Trophoblast cell (in vitro differentiated cells and primary cell): ENCODE measurements around the gene SLC12A8.
A peak's percentile ranks its signal among the peaks of the same experiment; 100 is the strongest.

Source experiments
- DNase-seq, 2 donors: peaks; one replicate each; pipeline ENCODE4 v3.0.0-alpha.2; 2016
- H2AFZ ChIP-seq: 2 replicates; pipeline ENCODE4 v1.6.1; 2013; ENCODE audit warnings: low read length, moderate library complexity, mild to moderate bottlenecking; ENCODE audit not compliant: insufficient read depth, poor library complexity
- H2AK5ac ChIP-seq: 2 replicates; pipeline ENCODE4 v1.6.1; 2013; ENCODE audit warnings: mild to moderate bottlenecking, low read length
- H2BK120ac ChIP-seq: 2 replicates; pipeline ENCODE4 v1.6.1; 2013; ENCODE audit warnings: low read length, mild to moderate bottlenecking, moderate library complexity; ENCODE audit not compliant: insufficient read depth, poor library complexity
- H2BK12ac ChIP-seq: 2 replicates; pipeline ENCODE4 v1.6.1; 2013; ENCODE audit warnings: mild to moderate bottlenecking, low read length, moderate library complexity
- H2BK5ac ChIP-seq: 2 replicates; pipeline ENCODE4 v1.6.1; 2013; ENCODE audit warnings: low read length, low read depth, moderate library complexity, mild to moderate bottlenecking; ENCODE audit not compliant: poor library complexity
- H3K14ac ChIP-seq: 2 replicates; pipeline ENCODE4 v1.6.1; 2013; ENCODE audit warnings: mild to moderate bottlenecking, low read length
- H3K18ac ChIP-seq: 2 replicates; pipeline ENCODE4 v1.6.1; 2013; ENCODE audit warnings: mild to moderate bottlenecking, low read length
- H3K23ac ChIP-seq: 2 replicates; pipeline ENCODE4 v1.6.1; 2013; ENCODE audit warnings: low read length
- H3K27ac ChIP-seq: 2 replicates; pipeline ENCODE4 v1.5.1; 2013; ENCODE audit warnings: low read depth, mild to moderate bottlenecking, inconsistent platforms, low read length, moderate library complexity
- H3K27me3 ChIP-seq: 2 replicates; pipeline ENCODE4 v1.6.1; 2013; ENCODE audit warnings: inconsistent platforms, mild to moderate bottlenecking, low read length, moderate library complexity; ENCODE audit not compliant: insufficient read depth
- H3K36me3 ChIP-seq, 2 experiments: 1 replicate in 1 of 2; 2 replicates in 1 of 2; pipeline ENCODE4 v1.6.1; 2013; ENCODE audit warnings: low read length in 2 of 2, mild to moderate bottlenecking in 2 of 2, moderate library complexity in 1 of 2; ENCODE audit not compliant: insufficient read depth in 2 of 2, control insufficient read depth in 1 of 2
- H3K4ac ChIP-seq: 2 replicates; pipeline ENCODE4 v1.6.1; 2013; ENCODE audit warnings: low read depth, mild to moderate bottlenecking, low read length, moderate library complexity
- H3K4me1 ChIP-seq, 2 experiments: 1 replicate in 1 of 2; 2 replicates in 1 of 2; pipeline ENCODE4 v1.6.1; 2013; ENCODE audit warnings: low read length in 2 of 2, mild to moderate bottlenecking in 2 of 2, moderate library complexity in 1 of 2; ENCODE audit not compliant: insufficient read depth in 2 of 2, control insufficient read depth in 1 of 2
- H3K4me2 ChIP-seq: 2 replicates; pipeline ENCODE4 v1.6.1; 2013; ENCODE audit warnings: inconsistent platforms, mild to moderate bottlenecking, low read length, moderate library complexity
- H3K4me3 ChIP-seq: 2 replicates; pipeline ENCODE4 v1.5.1; 2013; ENCODE audit warnings: mild to moderate bottlenecking, low read depth, low read length, inconsistent platforms
- H3K79me1 ChIP-seq: one replicate; pipeline ENCODE4 v1.6.1; 2013; ENCODE audit warnings: low read length
- H3K79me2 ChIP-seq: 2 replicates; pipeline ENCODE4 v1.6.1; 2013; ENCODE audit warnings: low read length, mild to moderate bottlenecking; ENCODE audit not compliant: control insufficient read depth, insufficient read depth, poor library complexity
- H3K9ac ChIP-seq: 2 replicates; pipeline ENCODE4 v1.6.1; 2013; ENCODE audit warnings: mild to moderate bottlenecking, low read length
- H3K9me3 ChIP-seq: 2 replicates; pipeline ENCODE4 v1.6.1; 2013; ENCODE audit warnings: low read depth, mild to moderate bottlenecking, control low read depth, inconsistent platforms, low read length; ENCODE audit not compliant: insufficient read depth
- H4K12ac ChIP-seq: 2 replicates; pipeline ENCODE4 v1.6.1; 2013; ENCODE audit warnings: low read depth, mild to moderate bottlenecking, low read length, moderate library complexity
- H4K8ac ChIP-seq: 2 replicates; pipeline ENCODE4 v1.6.1; 2013; ENCODE audit warnings: low read depth, mild to moderate bottlenecking, low read length, moderate library complexity
- H4K91ac ChIP-seq: one replicate; pipeline ENCODE4 v1.6.1; 2013; ENCODE audit warnings: low read depth, mild to moderate bottlenecking, low read length, moderate library complexity
- WGBS: extraction: QIAGEN DNeasy Blood & Tissue Kit; methylation state at CpG from one replicate; pipeline ENCODE4 v1.1.7; 2013; ENCODE audit warnings: missing lambda C conversion rate; ENCODE audit not compliant: insufficient read length, insufficient coverage; ENCODE audit errors: extremely low coverage; 5-methylcytosine and 5-hydroxymethylcytosine counted together

Gene SLC12A8

GRCh38 chr3:125090649-125091048 is 121.9 kb downstream of the SLC12A8 start:
- Histone ChIP-seq H4K8ac (no peak overlapping the region), H3K27ac (no peak overlapping the region), H2BK120ac (no peak overlapping the region), H3K9ac (no peak overlapping the region), H3K18ac (no peak overlapping the region), H4K12ac (no peak overlapping the region), H3K79me1 (no peaks in the 10 kb centered on the region), H3K36me3 (no peaks in the 10 kb centered on the region), H4K91ac (no peak overlapping the region), H3K79me2 (no peaks in the 10 kb centered on the region), H2AFZ (no peak overlapping the region), H3K4me2 (no peak overlapping the region), H3K14ac (no peak overlapping the region), H3K4me3 (no peak overlapping the region), H3K4me1 (no peaks in the 10 kb centered on the region), H2BK12ac (no peak overlapping the region), H3K4ac (no peak overlapping the region), H3K23ac (no peak overlapping the region), H2AK5ac (no peak overlapping the region), H3K9me3 (no peaks in the 10 kb centered on the region), H3K27me3 (no peaks in the 10 kb centered on the region), H2BK5ac (no peak overlapping the region)
- no peak for DNase-seq

DNA sequence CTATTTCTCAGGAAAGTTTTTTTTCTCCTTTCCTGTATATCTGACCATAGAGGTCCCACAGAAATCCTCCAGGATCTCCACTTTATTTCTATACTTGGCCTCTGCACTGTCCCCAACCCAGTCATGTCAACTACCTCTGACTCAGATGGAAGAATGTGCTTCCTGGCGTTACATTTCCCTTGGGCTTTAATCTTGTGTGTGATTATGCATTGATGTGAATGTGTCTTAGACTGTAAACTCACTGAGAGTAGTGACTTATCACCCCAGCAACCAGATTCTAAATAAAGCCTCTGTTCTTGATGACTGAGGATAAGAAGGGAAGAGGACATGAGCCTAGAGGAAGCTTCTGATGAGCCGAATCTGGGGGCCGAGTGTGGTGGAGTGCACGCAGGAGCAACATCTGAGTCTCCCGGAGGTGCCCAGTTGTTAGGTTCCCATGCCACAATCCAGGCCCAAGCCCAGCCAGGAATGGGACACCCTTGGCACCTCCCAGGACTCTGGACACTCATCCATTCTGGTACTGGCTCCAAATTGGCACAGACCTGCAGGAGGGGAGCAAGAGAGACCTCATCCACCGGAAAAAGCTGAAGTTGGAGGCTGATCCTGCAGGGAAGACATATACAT is 124.7 kb downstream of the SLC12A8 start:
- no peaks in the 10 kb centered on the region for H3K9me3 ChIP-seq
- no peak overlapping the region for H3K18ac ChIP-seq
- H3K79me2 ChIP-seq: no peaks in the 10 kb centered on the region
- H3K4ac ChIP-seq: no peak overlapping the region
- DNase-seq: no peak
- H3K27ac ChIP-seq: no peak overlapping the region
- no peaks in the 10 kb centered on the region for H3K27me3 ChIP-seq
- no peak overlapping the region for H2AK5ac ChIP-seq
- no peak overlapping the region for H3K14ac ChIP-seq
- H3K4me2 ChIP-seq: no peak overlapping the region
- H2BK120ac ChIP-seq: no peak overlapping the region
- no peak overlapping the region for H4K12ac ChIP-seq
- H3K9ac ChIP-seq: no peak overlapping the region
- no peak overlapping the region for H2BK12ac ChIP-seq
- H3K4me3 ChIP-seq: no peak overlapping the region
- no peak overlapping the region for H3K23ac ChIP-seq
- H3K36me3 ChIP-seq: no peaks in the 10 kb centered on the region
- H3K4me1 ChIP-seq: no peaks in the 10 kb centered on the region
- no peak overlapping the region for H2BK5ac ChIP-seq
- H2AFZ ChIP-seq: peak overlapping the region; percentile 1
- H4K91ac ChIP-seq: no peak overlapping the region
- H3K79me1 ChIP-seq: no peaks in the 10 kb centered on the region
- WGBS: no CpG with 5 or more reads among the region's 6 CpGs
- no peak overlapping the region for H4K8ac ChIP-seq

DNA sequence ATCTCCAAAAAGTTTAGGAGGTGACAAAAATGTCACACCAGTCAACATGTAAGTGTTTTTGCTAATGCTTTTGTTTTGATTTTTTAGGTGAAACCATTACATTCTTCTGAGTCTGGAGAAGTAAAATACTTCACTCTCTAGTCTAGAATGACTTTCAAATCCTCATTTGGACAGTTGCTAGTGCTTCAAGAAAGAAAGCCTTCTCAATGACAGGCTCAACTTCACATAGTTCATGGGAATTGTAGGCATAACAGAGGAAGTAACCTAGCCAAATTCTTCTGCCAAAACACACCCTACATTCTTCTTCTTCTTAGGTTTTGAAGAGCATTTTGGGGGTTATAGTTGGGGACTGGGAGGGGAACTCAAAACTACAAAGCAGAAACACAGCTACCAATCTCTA is 127.4 kb downstream of the SLC12A8 start:
- H4K91ac ChIP-seq: no peak overlapping the region
- no peaks in the 10 kb centered on the region for H3K36me3 ChIP-seq
- no peaks in the 10 kb centered on the region for H3K79me2 ChIP-seq
- H3K27me3 ChIP-seq: no peaks in the 10 kb centered on the region
- no peak overlapping the region for H2BK5ac ChIP-seq
- no peak overlapping the region for H2BK12ac ChIP-seq
- H3K4ac ChIP-seq: no peak overlapping the region
- no peak overlapping the region for H2AFZ ChIP-seq
- DNase-seq: no peak
- no peak overlapping the region for H3K9ac ChIP-seq
- no peak overlapping the region for H2AK5ac ChIP-seq
- no peak overlapping the region for H3K4me3 ChIP-seq
- no peaks in the 10 kb centered on the region for H3K9me3 ChIP-seq
- no peak overlapping the region for H3K23ac ChIP-seq
- H3K79me1 ChIP-seq: no peaks in the 10 kb centered on the region
- H3K27ac ChIP-seq: no peak overlapping the region
- no peak overlapping the region for H2BK120ac ChIP-seq
- no peak overlapping the region for H3K4me2 ChIP-seq
- no peak overlapping the region for H4K8ac ChIP-seq
- peaks cover under 1 to 4% of the 10 kb centered on the region in 2 experiments for H3K4me1 ChIP-seq
- no peak overlapping the region for H4K12ac ChIP-seq
- no peak overlapping the region for H3K14ac ChIP-seq
- no peak overlapping the region for H3K18ac ChIP-seq

DNA sequence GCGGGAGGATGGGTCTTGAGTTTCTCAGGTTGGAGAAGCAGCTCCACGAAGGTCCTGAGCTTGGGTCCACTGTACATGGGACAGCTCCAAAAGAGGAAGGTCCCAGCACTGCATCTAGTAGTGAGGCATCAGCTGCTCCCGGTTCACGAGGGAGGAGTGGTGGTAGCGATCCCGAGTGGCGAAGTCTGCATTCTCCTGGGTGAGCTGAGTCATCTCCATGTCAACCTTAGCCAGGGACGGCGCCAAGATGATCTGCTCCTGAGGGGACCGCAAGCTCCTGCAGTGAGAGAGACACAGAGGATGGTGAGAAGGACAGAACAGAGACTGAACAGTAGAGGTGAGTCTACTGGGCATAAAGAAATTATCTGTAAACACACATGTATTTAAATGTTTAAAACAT is 128.8 kb downstream of the SLC12A8 start:
- Histone ChIP-seq H3K4me3 (no peak overlapping the region), H3K4ac (no peak overlapping the region), H2BK12ac (no peak overlapping the region), H3K9ac (no peak overlapping the region), H3K9me3 (no peaks in the 10 kb centered on the region), H3K27me3 (no peaks in the 10 kb centered on the region), H4K91ac (no peak overlapping the region), H3K14ac (no peak overlapping the region), H3K27ac (no peak overlapping the region), H4K8ac (no peak overlapping the region), H4K12ac (no peak overlapping the region), H3K4me1 (peaks cover 3 to 11% of the 10 kb centered on the region in 2 experiments), H3K23ac (no peak overlapping the region), H2AK5ac (no peak overlapping the region), H3K36me3 (peaks cover 0 to 1% of the 10 kb centered on the region in 2 experiments), H2AFZ (no peak overlapping the region), H2BK120ac (no peak overlapping the region), H2BK5ac (no peak overlapping the region), H3K18ac (no peak overlapping the region), H3K79me2 (no peaks in the 10 kb centered on the region), H3K4me2 (no peak overlapping the region), H3K79me1 (no peaks in the 10 kb centered on the region)
- no CpG with 5 or more reads among the region's 10 CpGs for WGBS
- no peak for DNase-seq
